COLO668 (cell line): ENCODE data around the gene COX8A.
"Not testable (repeated sequence)": the region's sequence is repeated elsewhere in the genome, so short reads cannot be mapped to it uniquely, and the experiment has no call there.

Experiments used
- DNase-seq: peaks from one replicate; lab custom pipeline; 2025; ENCODE audit not compliant: unreplicated experiment; lab: John Stamatoyannopoulos, UW

COX8A gene

GRCh38 chr11:63969461-63969860 is 5.0 kb upstream of the COX8A start:
- DNase-seq = no peak

GRCh38 chr11:63970902-63971301 is 3.5 kb upstream of the COX8A start:
- no peak for DNase-seq

GRCh38 chr11:63973912-63974258 is 535 bp upstream of the COX8A start:
- not testable (repeated sequence) for DNase-seq

GRCh38 chr11:63978551-63979239 is 4.3 kb downstream of the COX8A start:
- no peak for DNase-seq

- no peak for DNase-seq
Measured at GRCh38 chr11:63979426-63979825, 5.0 kb downstream of the COX8A start.

GRCh38 chr11:63985812-63986155 is 11.4 kb downstream of the COX8A start:
- peak; percentile 70 for DNase-seq

- DNase-seq = peak; percentile 98
Measured at GRCh38 chr11:63986156-63986931, 11.9 kb downstream of the COX8A start, which contains the start of gene OTUB1. OTUB1 (plus strand) TSS chr11:63986438; CDS start chr11:63986457, 19 bp downstream.

- no peak for DNase-seq
Measured at GRCh38 chr11:63986932-63987513, 12.6 kb downstream of the COX8A start.

- no peak for DNase-seq
Measured at GRCh38 chr11:63991558-63991957, 17.1 kb downstream of the COX8A start.

- DNase-seq = no peak
Measured at GRCh38 chr11:63993100-63993499, 18.7 kb downstream of the COX8A start.

GRCh38 chr11:63993993-63994392 is 19.6 kb downstream of the COX8A start:
- DNase-seq = no peak

- no peak for DNase-seq
Measured at GRCh38 chr11:63996512-63996911, 22.1 kb downstream of the COX8A start.

GRCh38 chr11:63997104-63997700 is 22.8 kb downstream of the COX8A start:
- no peak for DNase-seq

- no peak for DNase-seq
Measured at GRCh38 chr11:63997801-63998337, 23.4 kb downstream of the COX8A start.

- DNase-seq = no peak
Measured at GRCh38 chr11:63998558-63999348, 24.3 kb downstream of the COX8A start.

GRCh38 chr11:63999349-64000025 is 25.1 kb downstream of the COX8A start:
- DNase-seq = no peak

GRCh38 chr11:64000026-64000739 is 25.8 kb downstream of the COX8A start:
- no peak for DNase-seq

- DNase-seq = no peak
Measured at GRCh38 chr11:64000740-64001483, 26.5 kb downstream of the COX8A start.
